WTC11 (cell line): ENCODE data around the gene NOP14. TPM values are rescaled to one million over a fixed set of nuclear protein-coding genes. Genes with fewer than 3 reads are reported as not detected.
"Not testable (repeated sequence)": the region's sequence is repeated elsewhere in the genome, so short reads cannot be mapped to it uniquely, and the experiment has no call there.

Experiments
- ATAC-seq: fragments of 200-7000 bp; cut with Tn5 transposase; 2 replicates; pipeline ENCODE4 v1.10.0; 2021; ENCODE audit warnings: mild to moderate bottlenecking, moderate library complexity
- CTCF ChIA-PET: fragments of 300-600 bp; sonication (Branson Sonifier 250); formaldehyde crosslinking; loops from one replicate; lab custom pipeline; 2021; ENCODE audit warnings: antibody characterized with exemption; lab: Charles Lee
- POLR2A ChIA-PET: fragments of 350-600 bp; sonication (Branson Sonifier 250); formaldehyde crosslinking; loops from one replicate; lab custom pipeline; 2021; ENCODE audit warnings: antibody characterized with exemption; lab: Charles Lee
- DNase-seq: peaks from one replicate; pipeline ENCODE4 v3.0.0; 2021; ENCODE audit warnings: low spot score
- H3K27ac Mint-ChIP-seq: 2 replicates; pipeline ENCODE4 v1.8.0; 2021; ENCODE audit warnings: mixed read lengths
- H3K27me3 Mint-ChIP-seq: 2 replicates; pipeline ENCODE4 v1.8.0; 2021; ENCODE audit warnings: low read depth, mild to moderate bottlenecking, moderate library complexity, mixed read lengths
- H3K36me3 Mint-ChIP-seq: 2 replicates; pipeline ENCODE4 v1.8.0; 2021; ENCODE audit warnings: mixed read lengths
- H3K4me1 Mint-ChIP-seq: 2 replicates; pipeline ENCODE4 v1.8.0; 2022; ENCODE audit warnings: mixed read lengths
- H3K4me3 Mint-ChIP-seq: 2 replicates; pipeline ENCODE4 v1.8.0; 2021; ENCODE audit warnings: mild to moderate bottlenecking, moderate library complexity, mixed read lengths
- H3K9me3 Mint-ChIP-seq: 2 replicates; pipeline ENCODE4 v1.8.0; 2021; ENCODE audit warnings: mixed read lengths
- ATF1 ChIP-seq: sonication (generic); formaldehyde crosslinking; IDR thresholded peaks from 2 replicates; pipeline ENCODE4 v1.8.1; 2023; ENCODE audit warnings: mild to moderate bottlenecking, moderate library complexity, missing genetic modification reagents
- GRHL2 ChIP-seq: fragments of 250-450 bp; sonication (Bioruptor Pico); IDR thresholded peaks from 2 replicates; pipeline ENCODE4 v1.8.0; 2022; ENCODE audit warnings: mild to moderate bottlenecking, moderate library complexity; ENCODE audit not compliant: insufficient replicate concordance, severe bottlenecking
- HMGA2 ChIP-seq: fragments of 250-450 bp; sonication (Bioruptor Pico); IDR thresholded peaks from 2 replicates; pipeline ENCODE4 v1.4.0; 2021; ENCODE audit warnings: mild to moderate bottlenecking, moderate library complexity
- MYBL2 ChIP-seq: sonication (generic); formaldehyde crosslinking; IDR thresholded peaks from 2 replicates; pipeline ENCODE4 v1.8.1; 2023; ENCODE audit warnings: mild to moderate bottlenecking, moderate library complexity, missing genetic modification reagents
- SOX15 ChIP-seq: fragments of 250-450 bp; sonication (Bioruptor Pico); IDR thresholded peaks from 2 replicates; pipeline ENCODE4 v1.9.0; 2021; ENCODE audit warnings: mild to moderate bottlenecking
- TEAD1 ChIP-seq: sonication (generic); formaldehyde crosslinking; IDR thresholded peaks from 2 replicates; pipeline ENCODE4 v1.8.0; 2022; ENCODE audit warnings: mild to moderate bottlenecking, missing genetic modification reagents
- TP53 ChIP-seq: sonication (generic); formaldehyde crosslinking; IDR thresholded peaks from 2 replicates; pipeline ENCODE4 v1.8.1; 2023; ENCODE audit warnings: mild to moderate bottlenecking, missing genetic modification reagents
- ZNF232 ChIP-seq: sonication (generic); formaldehyde crosslinking; IDR thresholded peaks from 2 replicates; pipeline ENCODE4 v1.8.0; 2022; ENCODE audit warnings: mild to moderate bottlenecking, missing genetic modification reagents
- ZNF317 ChIP-seq: sonication (generic); formaldehyde crosslinking; IDR thresholded peaks from 2 replicates; pipeline ENCODE4 v1.8.1; 2023; ENCODE audit warnings: low read depth, mild to moderate bottlenecking, moderate library complexity, missing genetic modification reagents, borderline replicate concordance
- ZNF416 ChIP-seq: fragments of 250-450 bp; sonication (Bioruptor Pico); IDR thresholded peaks from 2 replicates; pipeline ENCODE4 v1.9.0; 2021; ENCODE audit warnings: mild to moderate bottlenecking, inconsistent platforms
- total RNA-seq: library from RNA; stranded (reverse); gene quantifications from 3 replicates; pipeline ENCODE4 v1.2.3, GENCODE V29; 2021
- TF ChIP-seq, protein P1 (sequence below): sonication (generic); formaldehyde crosslinking; IDR thresholded peaks from 2 replicates; pipeline ENCODE4 v1.8.0; 2023; ENCODE audit warnings: missing genetic modification reagents
- TF ChIP-seq, protein P2 (sequence below): fragments of 250-450 bp; sonication (Bioruptor Pico); conservative IDR thresholded peaks from 2 replicates; pipeline ENCODE4 v1.9.0; 2021; ENCODE audit warnings: mild to moderate bottlenecking
- TF ChIP-seq, protein P3 (sequence below): sonication (generic); formaldehyde crosslinking; IDR thresholded peaks from 2 replicates; pipeline ENCODE4 v1.8.0; 2022; ENCODE audit warnings: mild to moderate bottlenecking, missing genetic modification reagents
- TF ChIP-seq, protein P4 (sequence below): sonication (generic); formaldehyde crosslinking; IDR thresholded peaks from 2 replicates; pipeline ENCODE4 v1.8.0; 2023; ENCODE audit warnings: mild to moderate bottlenecking, missing genetic modification reagents
- TF ChIP-seq, protein P5 (sequence below): sonication (generic); formaldehyde crosslinking; IDR thresholded peaks from 2 replicates; pipeline ENCODE4 v1.8.1; 2023; ENCODE audit warnings: mild to moderate bottlenecking, missing genetic modification reagents

NOP14 gene
- total RNA-seq, 1 experiment from 2014 or later, result 39.1 TPM

DNA sequence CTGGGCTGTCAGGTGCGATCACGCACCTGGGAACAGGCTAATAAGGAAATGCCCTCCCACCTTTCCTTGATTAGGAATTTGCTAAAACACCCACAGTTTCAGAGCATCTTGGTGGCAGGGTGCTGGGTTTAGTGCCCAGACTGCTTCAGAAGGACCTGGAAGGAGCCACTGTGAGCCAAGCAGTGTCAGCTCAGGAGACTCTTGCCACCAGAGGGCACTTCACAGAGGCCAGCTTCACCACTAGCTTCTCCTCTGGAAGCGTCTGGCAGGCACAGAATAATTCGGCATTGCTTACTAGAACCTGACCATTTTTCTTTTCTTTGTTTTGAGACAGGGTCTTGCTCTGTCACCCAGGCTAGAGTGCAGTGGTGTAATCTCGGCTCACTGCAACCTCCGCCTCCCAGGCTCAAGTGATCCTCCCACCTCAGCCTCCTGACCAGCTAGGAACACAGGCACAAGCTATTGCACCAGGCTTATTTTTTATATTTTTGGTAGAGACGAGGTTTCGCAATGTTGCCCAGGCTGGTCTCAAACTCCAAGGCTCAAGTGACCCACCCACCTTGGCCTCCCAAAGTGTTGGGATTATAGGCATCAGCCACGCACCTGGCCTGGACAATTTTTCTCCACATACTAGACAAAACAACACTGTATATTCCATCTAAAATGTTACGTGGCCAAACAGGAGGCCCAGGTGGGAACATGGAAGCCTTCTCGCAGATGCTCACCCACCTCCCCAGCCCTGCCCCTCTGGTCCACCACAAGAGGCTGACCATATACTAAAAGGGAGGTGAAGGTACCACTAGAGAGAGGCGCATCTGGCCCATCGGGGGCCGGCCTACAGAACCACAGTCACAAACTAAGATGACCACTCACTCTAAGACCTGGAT is 14.1 kb downstream of the NOP14 start (continued):
- no peak for TF ChIP-seq TP53 (CRISPR knock-in tag)

DNA sequence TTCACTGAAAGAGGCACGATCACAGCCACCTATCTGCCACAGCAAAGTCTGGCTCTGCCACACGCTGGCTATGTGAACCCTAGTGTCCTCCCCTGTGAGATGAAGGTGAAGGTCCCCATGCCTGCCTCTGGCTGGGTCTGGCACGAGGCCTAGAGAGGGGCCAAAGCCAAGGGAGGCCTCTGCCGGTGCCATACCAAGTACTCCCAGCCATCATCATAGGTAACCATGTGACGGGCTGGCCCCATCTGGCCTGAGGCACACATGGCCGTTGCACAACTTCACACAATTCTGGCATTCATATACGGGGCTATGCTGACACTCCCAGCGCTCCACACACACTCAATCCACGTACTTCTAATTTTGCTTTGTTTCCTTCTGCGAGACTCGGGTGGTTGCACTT is 15.3 kb downstream of the NOP14 start:
- CTCF ChIA-PET, result interaction anchor here (1.1 to 1.6 kb wide), 2 partner anchors 12 to 184 kb away, joined by 3 to 6 read pairs; no protein-coding TSS in a partner anchor
- peaks cover 82% of the 10 kb centered on the region for H3K36me3 Mint-ChIP-seq

DNA sequence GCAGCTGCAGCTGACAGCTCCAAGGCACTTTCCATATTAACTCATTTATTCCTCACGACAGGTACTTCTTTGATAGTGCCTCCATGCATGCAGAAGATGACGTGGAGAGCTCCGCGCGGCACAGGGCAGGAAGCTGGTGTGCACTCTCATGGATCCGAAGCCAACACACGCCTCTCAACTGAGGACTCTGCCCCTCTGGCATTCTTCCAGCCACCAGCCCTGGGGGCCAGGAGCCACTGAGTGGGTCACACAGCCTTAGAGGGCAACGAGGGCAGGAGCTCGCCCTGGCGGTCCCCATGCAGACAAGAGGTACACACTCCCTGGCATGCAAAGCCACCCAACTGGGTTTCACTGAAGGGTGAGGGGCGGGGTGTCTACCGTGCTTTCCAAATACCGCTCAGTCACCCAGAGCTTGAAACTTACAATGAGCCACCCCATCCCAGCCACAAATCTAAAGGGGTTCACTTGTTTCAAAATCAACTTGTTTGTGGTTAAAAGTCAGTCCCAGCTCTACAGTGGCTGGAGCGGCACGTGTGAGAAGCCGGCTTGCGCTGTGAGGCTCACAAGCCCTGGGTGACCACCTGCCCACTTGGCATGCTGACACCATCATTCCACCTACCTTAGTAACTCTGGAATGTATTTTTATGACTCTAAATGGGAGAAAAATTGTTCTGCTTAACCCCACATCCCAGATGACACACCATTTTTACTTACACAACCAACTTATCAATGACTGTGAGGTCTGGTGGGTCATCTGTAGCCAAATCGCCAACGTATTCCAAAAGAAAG is 16.2 kb downstream of the NOP14 start:
- no peak overlapping the region for H3K27ac Mint-ChIP-seq
- TF ChIP-seq, protein P1, sequence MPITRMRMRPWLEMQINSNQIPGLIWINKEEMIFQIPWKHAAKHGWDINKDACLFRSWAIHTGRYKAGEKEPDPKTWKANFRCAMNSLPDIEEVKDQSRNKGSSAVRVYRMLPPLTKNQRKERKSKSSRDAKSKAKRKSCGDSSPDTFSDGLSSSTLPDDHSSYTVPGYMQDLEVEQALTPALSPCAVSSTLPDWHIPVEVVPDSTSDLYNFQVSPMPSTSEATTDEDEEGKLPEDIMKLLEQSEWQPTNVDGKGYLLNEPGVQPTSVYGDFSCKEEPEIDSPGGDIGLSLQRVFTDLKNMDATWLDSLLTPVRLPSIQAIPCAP (CRISPR knock-in tag), result no peak
- TF ChIP-seq, protein P2, sequence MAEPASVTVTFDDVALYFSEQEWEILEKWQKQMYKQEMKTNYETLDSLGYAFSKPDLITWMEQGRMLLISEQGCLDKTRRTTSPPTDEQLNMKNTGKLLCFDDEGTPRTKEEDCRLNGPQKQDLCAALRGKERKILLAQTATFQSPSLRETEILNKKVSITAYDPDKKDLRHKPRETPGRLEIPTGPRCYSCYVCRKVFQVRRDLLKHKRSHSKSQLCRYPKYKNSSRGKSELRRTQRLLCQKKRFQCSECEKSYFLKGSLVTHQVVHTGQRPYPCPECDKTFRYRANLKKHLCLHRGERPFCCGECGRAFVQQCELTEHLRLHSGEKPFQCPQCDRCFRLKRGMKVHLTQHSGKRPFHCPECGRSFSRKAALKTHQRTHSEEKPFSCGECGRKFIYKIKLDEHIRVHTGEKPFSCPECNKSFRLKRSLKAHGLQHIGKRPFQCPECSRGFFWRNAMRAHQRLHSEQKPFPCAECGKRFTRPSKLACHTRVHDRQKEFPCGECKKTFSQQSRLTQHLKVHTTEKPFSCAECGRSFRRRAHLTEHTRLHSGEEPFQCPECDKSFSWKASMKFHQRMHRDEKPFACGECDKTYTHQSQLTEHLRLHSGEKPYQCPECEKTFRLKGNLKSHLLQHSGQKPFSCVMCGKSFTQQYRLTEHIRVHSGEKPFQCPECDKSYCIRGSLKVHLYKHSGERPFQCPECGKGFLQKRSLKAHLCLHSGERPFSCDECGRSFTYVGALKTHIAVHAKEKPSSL, result no peak
- TF ChIP-seq TEAD1 (CRISPR knock-in tag), result no peak
- TF ChIP-seq, protein P3, sequence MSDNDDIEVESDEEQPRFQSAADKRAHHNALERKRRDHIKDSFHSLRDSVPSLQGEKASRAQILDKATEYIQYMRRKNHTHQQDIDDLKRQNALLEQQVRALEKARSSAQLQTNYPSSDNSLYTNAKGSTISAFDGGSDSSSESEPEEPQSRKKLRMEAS (CRISPR knock-in tag), result no peak
- no peak for TF ChIP-seq MYBL2
- TF ChIP-seq ZNF416 (CRISPR knock-in tag), result no peak
- no peak for TF ChIP-seq HMGA2
- TF ChIP-seq, protein P4, sequence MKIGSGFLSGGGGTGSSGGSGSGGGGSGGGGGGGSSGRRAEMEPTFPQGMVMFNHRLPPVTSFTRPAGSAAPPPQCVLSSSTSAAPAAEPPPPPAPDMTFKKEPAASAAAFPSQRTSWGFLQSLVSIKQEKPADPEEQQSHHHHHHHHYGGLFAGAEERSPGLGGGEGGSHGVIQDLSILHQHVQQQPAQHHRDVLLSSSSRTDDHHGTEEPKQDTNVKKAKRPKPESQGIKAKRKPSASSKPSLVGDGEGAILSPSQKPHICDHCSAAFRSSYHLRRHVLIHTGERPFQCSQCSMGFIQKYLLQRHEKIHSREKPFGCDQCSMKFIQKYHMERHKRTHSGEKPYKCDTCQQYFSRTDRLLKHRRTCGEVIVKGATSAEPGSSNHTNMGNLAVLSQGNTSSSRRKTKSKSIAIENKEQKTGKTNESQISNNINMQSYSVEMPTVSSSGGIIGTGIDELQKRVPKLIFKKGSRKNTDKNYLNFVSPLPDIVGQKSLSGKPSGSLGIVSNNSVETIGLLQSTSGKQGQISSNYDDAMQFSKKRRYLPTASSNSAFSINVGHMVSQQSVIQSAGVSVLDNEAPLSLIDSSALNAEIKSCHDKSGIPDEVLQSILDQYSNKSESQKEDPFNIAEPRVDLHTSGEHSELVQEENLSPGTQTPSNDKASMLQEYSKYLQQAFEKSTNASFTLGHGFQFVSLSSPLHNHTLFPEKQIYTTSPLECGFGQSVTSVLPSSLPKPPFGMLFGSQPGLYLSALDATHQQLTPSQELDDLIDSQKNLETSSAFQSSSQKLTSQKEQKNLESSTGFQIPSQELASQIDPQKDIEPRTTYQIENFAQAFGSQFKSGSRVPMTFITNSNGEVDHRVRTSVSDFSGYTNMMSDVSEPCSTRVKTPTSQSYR (CRISPR knock-in tag), result no peak
- no peak for TF ChIP-seq ZNF232 (CRISPR knock-in tag)
- TF ChIP-seq SOX15 (CRISPR knock-in tag), result no peak
- no peak for TF ChIP-seq ZNF317 (CRISPR knock-in tag)
- no peak for TF ChIP-seq GRHL2 (CRISPR knock-in tag)
- TF ChIP-seq ATF1 (CRISPR knock-in tag), result no peak
- H3K4me3 Mint-ChIP-seq, result no peak overlapping the region
- POLR2A ChIA-PET, result interaction anchor here (0.6 to 2.5 kb wide), 2 partner anchors 16 to 118 kb away, joined by 3 to 10 read pairs; partner anchors contain the start of genes GRK4 and NOP14
- no peaks in the 10 kb centered on the region for H3K4me1 Mint-ChIP-seq
- ATAC-seq (no peak), DNase-seq (no peak)
- no peaks in the 10 kb centered on the region for H3K27me3 Mint-ChIP-seq
- no peaks in the 10 kb centered on the region for H3K9me3 Mint-ChIP-seq
- CTCF ChIA-PET, result no interaction called here
- peaks cover 79% of the 10 kb centered on the region for H3K36me3 Mint-ChIP-seq

More for the DNA sequence above, 15.3 kb downstream of the NOP14 start:
- ATAC-seq (no peak), DNase-seq (no peak)
- Mint-ChIP-seq H3K27ac (no peak overlapping the region), H3K27me3 (no peaks in the 10 kb centered on the region), H3K4me3 (no peak overlapping the region), H3K4me1 (no peaks in the 10 kb centered on the region), H3K9me3 (no peaks in the 10 kb centered on the region)
- TF ChIP-seq, protein P5, sequence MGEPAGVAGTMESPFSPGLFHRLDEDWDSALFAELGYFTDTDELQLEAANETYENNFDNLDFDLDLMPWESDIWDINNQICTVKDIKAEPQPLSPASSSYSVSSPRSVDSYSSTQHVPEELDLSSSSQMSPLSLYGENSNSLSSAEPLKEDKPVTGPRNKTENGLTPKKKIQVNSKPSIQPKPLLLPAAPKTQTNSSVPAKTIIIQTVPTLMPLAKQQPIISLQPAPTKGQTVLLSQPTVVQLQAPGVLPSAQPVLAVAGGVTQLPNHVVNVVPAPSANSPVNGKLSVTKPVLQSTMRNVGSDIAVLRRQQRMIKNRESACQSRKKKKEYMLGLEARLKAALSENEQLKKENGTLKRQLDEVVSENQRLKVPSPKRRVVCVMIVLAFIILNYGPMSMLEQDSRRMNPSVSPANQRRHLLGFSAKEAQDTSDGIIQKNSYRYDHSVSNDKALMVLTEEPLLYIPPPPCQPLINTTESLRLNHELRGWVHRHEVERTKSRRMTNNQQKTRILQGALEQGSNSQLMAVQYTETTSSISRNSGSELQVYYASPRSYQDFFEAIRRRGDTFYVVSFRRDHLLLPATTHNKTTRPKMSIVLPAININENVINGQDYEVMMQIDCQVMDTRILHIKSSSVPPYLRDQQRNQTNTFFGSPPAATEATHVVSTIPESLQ (CRISPR knock-in tag), result no peak
- no peak for TF ChIP-seq SOX15 (CRISPR knock-in tag)
- POLR2A ChIA-PET, result interaction anchor here (2.5 kb wide), 1 partner anchor 15 kb away, joined by 10 read pairs; the partner anchor contains the start of genes GRK4 and NOP14

DNA sequence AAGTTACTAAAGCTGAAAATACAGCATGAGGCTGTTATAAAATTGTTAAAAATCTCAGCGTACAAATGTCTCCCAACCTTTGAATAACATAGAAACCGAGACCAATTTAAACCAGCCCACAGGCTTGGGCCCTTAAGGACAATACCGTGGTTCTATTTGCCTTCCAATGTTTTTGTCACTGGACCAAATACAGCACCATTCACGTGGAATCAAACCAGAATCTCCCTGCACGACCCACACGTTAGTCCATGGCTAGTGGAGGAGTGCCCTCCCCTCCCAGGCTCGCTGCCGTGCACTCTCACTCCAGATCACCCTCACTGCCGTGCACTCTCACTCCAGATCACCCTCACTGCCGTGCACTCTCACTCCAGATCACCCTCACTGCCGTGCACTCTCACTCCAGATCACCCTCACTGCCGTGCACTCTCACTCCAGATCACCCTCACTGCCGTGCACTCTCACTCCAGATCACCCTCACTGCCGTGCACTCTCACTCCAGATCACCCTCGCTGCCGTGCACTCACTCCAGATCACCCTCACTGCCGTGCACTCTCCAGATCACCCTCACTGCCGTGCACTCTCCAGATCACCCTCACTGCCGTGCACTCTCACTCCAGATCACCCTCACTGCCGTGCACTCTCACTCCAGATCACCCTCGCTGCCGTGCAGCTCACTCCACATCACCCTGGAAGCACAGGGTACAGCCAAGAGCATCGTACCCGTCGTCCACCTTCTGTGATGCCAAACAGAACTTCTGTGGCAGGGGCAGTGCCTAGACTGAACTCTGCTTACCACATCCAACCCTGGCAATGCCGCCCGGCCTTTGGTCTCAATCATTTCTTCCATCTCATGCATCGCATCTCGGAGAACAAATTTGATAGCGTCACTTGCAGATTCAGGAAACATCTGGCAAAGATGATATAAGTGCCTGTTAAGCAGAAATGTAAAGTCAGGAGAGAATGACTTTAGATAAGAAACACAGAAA is 17.3 kb downstream of the NOP14 start:
- ATAC-seq, H3K27me3 Mint-ChIP-seq, CTCF ChIA-PET, H3K9me3 Mint-ChIP-seq, H3K4me3 Mint-ChIP-seq, H3K27ac Mint-ChIP-seq, DNase-seq, H3K4me1 Mint-ChIP-seq: not testable (repeated sequence)
- POLR2A ChIA-PET, result interaction anchor here (0.6 kb wide), 1 partner anchor 117 kb away, joined by 3 read pairs; no protein-coding TSS in a partner anchor
- H3K36me3 Mint-ChIP-seq, result peaks cover 74% of the 10 kb centered on the region
